Esophagus muscularis mucosa (tissue), 4 donors: ENCODE measurements around the gene P2RY8. TPM values are rescaled to one million over a fixed set of nuclear protein-coding genes. Genes with fewer than 3 reads are reported as not detected.

Experiments used
- DNase-seq: peaks from one replicate; pipeline ENCODE4 v3.0.0-alpha.2; 2017; ENCODE audit errors: extremely low spot score
- H3K27ac ChIP-seq, 4 donors: fragments of 200-600 bp; sonication (generic); replicated peaks in 1 of 4; 1 replicate in 3 of 4; 2 replicates in 1 of 4; pipeline ENCODE4 v1.5.1; 2016 to 2019; ENCODE audit warnings: mild to moderate bottlenecking in 1 of 4
- H3K27me3 ChIP-seq, 4 donors: fragments of 200-600 bp; sonication (generic); one replicate each; pipeline versions ENCODE4 v1.5.1 to v1.6.0; 2016 to 2019
- H3K36me3 ChIP-seq, 4 donors: fragments of 200-600 bp; sonication (generic); one replicate each; pipeline ENCODE4 v1.5.1; 2016 to 2019
- H3K4me1 ChIP-seq, 4 donors: fragments of 200-600 bp; sonication (generic); one replicate each; pipeline ENCODE4 v1.5.1; 2016 to 2019
- H3K4me3 ChIP-seq, 4 donors: fragments of 200-600 bp; sonication (generic); 1 replicate in 2 of 4; 2 replicates in 2 of 4; pipeline ENCODE4 v1.5.1; 2016 to 2019; ENCODE audit warnings: mild to moderate bottlenecking in 4 of 4, moderate library complexity in 1 of 4
- H3K9me3 ChIP-seq, 4 donors: fragments of 200-600 bp; sonication (generic); 1 replicate in 3 of 4; 2 replicates in 1 of 4; pipeline ENCODE4 v1.5.1; 2016 to 2019
- EP300 ChIP-seq: sonication (generic); formaldehyde crosslinking; IDR thresholded peaks from one replicate; pipeline ENCODE4 v1.6.1; 2017; ENCODE audit warnings: antibody characterized with exemption
- POLR2A ChIP-seq: fragments of 450-650 bp; IDR thresholded peaks from one replicate; pipeline ENCODE4 v1.6.1; 2017; ENCODE audit warnings: antibody characterized with exemption, moderate library complexity, mild to moderate bottlenecking, low read depth
- POLR2AphosphoS5 ChIP-seq, 2 donors: sonication (generic); formaldehyde crosslinking; IDR thresholded peaks; one replicate each; pipeline ENCODE4 v1.6.1; 2017; ENCODE audit warnings: antibody characterized with exemption in 2 of 2
- WGBS: methylation state at CpG from one replicate; pipeline ENCODE4 v1.1.5; 2018; 5-methylcytosine and 5-hydroxymethylcytosine counted together
- intact Hi-C: fragments of 100-400 bp; cut with DNase I; formaldehyde crosslinking; loops from one replicate; pipeline ENCODE4 v1.15.1; 2023
- total RNA-seq, 4 donors: library from RNA; depleted of rRNA; stranded (reverse); fragments of >200 nt; gene quantifications; one replicate each; pipeline versions ENCODE4 v1.1.0 to v1.2.1, GENCODE V29; 2016
- TF ChIP-seq, protein P1 (sequence below), 3 experiments: fragments of 200-600 bp in 2 of 3; fragments of 450-650 bp in 1 of 3; sonication (generic) in 2 of 3; IDR thresholded peaks; one replicate each; pipeline ENCODE4 v1.5.1; 2017 to 2019; ENCODE audit warnings: antibody characterized with exemption in 3 of 3, mild to moderate bottlenecking in 2 of 3, moderate library complexity in 1 of 3

The P2RY8 gene, protein sequence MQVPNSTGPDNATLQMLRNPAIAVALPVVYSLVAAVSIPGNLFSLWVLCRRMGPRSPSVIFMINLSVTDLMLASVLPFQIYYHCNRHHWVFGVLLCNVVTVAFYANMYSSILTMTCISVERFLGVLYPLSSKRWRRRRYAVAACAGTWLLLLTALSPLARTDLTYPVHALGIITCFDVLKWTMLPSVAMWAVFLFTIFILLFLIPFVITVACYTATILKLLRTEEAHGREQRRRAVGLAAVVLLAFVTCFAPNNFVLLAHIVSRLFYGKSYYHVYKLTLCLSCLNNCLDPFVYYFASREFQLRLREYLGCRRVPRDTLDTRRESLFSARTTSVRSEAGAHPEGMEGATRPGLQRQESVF
- 1 to 10 TPM in 3 of 4 donors, under 1 TPM in 1; 0.63 to 3.1 (median 1.9) TPM for total RNA-seq

DNA sequence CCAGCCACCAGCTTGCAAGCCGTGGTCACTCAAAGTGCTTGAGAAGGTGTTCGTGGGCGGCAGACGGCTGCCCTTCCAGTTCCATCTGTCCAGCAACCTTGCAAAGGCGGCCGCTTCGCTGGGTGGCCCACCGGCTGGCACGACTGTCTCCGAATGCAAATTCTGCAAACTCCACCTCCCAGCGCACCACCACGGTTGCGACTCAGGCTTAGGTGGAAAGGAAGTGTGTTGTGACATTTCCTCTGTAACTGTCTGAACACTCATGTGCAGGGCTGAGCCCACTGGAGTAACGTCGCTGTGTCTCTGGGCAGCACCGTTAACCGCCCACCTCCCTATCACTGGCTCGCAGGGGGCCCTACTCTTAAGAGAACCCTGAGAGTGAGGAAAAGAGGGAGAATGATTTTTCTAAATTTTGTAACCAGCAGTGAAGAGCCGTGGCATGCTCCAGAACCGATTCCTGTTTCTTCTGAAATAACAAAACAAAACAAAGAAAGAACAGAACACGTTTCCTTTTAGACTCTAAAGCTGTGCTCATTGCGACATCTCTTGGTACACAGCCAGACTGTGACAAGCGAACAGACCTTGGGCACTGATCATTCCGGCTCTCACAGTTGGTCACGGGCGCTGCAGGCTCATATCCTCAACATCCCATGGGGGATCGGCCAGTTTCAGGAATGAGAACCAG is at the start of gene P2RY8:
TSS of gene P2RY8 (minus strand) at position 155 of the 685 bp plus-strand sequence. CDS start 70,627 bp downstream, outside the sequence.
- no peaks in the 10 kb centered on the region for H3K36me3 ChIP-seq
- H3K27me3 ChIP-seq: peaks cover 0 to 24% (median 0%) of the 10 kb centered on the region in 4 donors
- peak within 1 kb of the TSS; percentile 26 to 55 (median 50) for H3K27ac ChIP-seq
- intact Hi-C loops: no loop called here
- no peak for DNase-seq
- H3K9me3 ChIP-seq: peaks cover 0 to 7% (median 0%) of the 10 kb centered on the region in 4 donors
- H3K4me1 ChIP-seq: no peaks in the 10 kb centered on the region
- WGBS: 65% methylated on average over 16 of the region's 27 CpGs
- no peak for TF ChIP-seq EP300
- peak in 1 of 2 donors; percentile 14 for TF ChIP-seq POLR2AphosphoS5 (IDR thresholded peaks at IDR 0.05)
- H3K4me3 ChIP-seq: peak within 1 kb of the TSS; percentile 34 to 56 (median 43)

DNA sequence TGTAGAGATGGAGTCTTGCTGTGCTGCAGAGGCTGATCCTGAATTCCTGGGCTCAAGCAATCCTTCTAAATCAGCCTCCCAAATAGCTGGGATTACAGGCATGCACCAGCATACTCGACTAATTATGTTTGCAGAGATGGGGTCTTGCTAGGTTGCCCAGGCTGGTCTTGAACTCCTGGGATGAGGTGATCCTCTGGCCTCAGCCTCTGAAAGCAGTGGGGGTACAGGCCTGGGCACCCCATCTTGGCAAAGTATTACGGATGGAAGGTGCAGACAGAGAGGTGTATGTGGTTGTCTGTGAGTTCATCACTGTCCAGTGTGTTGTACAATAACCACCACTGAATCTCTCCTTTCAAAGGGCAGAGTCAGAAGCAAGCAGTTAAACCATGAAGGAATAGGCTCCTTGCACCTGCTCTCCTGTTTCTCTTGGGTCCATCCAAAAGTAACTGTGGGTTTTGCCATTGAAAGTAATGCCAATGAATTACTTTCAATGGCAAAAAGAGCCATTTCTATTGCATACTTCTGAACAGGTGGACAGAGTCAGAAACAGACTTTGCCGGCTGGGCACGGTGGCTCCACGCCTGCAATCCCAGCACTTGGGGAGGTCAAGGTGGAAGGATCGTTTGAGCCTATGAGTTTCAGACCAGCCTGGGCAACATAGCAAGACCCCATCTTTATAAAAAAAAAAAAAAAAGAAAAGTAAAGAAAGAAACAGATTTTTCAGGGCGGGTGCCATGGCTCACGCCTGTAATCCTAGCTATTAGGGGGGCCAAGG is 47.4 kb upstream of the P2RY8 start:
- TF ChIP-seq, protein P1, sequence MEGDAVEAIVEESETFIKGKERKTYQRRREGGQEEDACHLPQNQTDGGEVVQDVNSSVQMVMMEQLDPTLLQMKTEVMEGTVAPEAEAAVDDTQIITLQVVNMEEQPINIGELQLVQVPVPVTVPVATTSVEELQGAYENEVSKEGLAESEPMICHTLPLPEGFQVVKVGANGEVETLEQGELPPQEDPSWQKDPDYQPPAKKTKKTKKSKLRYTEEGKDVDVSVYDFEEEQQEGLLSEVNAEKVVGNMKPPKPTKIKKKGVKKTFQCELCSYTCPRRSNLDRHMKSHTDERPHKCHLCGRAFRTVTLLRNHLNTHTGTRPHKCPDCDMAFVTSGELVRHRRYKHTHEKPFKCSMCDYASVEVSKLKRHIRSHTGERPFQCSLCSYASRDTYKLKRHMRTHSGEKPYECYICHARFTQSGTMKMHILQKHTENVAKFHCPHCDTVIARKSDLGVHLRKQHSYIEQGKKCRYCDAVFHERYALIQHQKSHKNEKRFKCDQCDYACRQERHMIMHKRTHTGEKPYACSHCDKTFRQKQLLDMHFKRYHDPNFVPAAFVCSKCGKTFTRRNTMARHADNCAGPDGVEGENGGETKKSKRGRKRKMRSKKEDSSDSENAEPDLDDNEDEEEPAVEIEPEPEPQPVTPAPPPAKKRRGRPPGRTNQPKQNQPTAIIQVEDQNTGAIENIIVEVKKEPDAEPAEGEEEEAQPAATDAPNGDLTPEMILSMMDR (IDR thresholded peaks at IDR 0.05): no peak
- TF ChIP-seq POLR2A (no peak), EP300 (no peak), POLR2AphosphoS5 (IDR thresholded peaks at IDR 0.05) (no peak)
- Histone ChIP-seq H3K9me3 (no peaks in the 10 kb centered on the region), H3K27me3 (no peaks in the 10 kb centered on the region), H3K4me3 (no peak overlapping the region), H3K4me1 (no peaks in the 10 kb centered on the region), H3K36me3 (no peaks in the 10 kb centered on the region), H3K27ac (no peak overlapping the region)
- peak; percentile 55 for DNase-seq
- WGBS: 85% methylated on average over 8 of the region's 8 CpGs
- intact Hi-C loops: no loop called here

DNA sequence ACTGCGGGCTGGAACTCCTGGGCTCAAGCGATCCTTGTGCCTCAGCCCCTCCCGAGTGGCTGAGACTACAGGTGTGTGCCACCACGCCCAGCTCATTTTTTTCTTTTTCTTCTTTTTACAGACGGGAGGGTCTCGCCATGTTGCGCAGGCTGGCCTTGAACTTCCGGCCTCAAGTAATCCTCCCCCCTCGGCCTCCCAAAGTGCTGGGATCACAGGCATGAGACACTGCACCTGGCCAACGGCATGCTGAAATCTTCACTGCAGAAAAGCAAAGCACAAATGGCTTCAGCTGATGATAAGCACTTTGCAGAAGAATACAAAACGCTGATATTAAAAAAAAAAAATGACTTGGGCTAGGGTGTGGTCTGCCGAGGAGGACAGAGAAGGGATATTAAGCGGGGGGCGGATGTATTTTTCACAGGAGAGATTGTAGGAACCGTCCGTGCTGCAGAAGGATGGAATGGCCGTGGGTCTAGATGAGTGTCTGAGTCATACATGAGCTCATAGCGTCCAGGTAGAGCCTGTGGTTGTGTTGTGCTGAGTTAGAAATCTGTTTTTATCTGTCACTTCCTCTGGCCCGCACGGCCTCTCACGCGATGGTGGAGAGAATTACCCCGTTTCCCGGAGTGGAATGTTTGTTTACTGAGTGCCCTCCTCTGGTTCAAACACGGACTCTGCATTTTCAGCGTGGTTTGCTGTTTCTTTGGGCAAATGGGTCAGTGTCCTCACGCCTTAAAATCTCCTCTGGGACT is 45.9 kb upstream of the P2RY8 start:
- WGBS: 55% methylated on average over 26 of the region's 27 CpGs
- TF ChIP-seq POLR2A (no peak), POLR2AphosphoS5 (IDR thresholded peaks at IDR 0.05) (no peak), EP300 (no peak)
- TF ChIP-seq, protein P1 (IDR thresholded peaks at IDR 0.05): no peak
- peak; percentile 72 for DNase-seq
- no peaks in the 10 kb centered on the region for H3K4me1 ChIP-seq
- no peak overlapping the region for H3K4me3 ChIP-seq
- H3K36me3 ChIP-seq: no peaks in the 10 kb centered on the region
- no peak overlapping the region for H3K27ac ChIP-seq
- intact Hi-C loops: no loop called here
- H3K9me3 ChIP-seq: no peaks in the 10 kb centered on the region
- H3K27me3 ChIP-seq: no peaks in the 10 kb centered on the region

DNA sequence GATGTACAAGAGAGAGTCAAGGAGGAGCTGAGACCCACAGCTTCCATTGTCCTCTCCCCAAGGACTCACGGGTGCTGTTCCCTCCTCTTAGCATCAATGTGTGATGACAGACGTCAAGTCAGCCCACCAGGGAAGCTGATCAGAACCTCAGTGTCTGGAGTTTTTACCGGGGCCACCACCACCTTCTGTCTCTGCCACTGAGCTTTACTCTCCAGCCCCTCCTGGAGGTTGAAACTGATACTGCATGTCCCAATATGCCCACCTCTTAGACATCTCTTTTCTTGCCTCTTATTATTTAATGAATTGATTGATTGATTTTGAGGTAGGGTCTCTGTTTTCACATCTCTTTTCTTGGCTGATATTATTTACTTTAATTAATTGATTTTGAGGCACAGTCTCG is 44.1 kb upstream of the P2RY8 start:
- peak; percentile 70 for DNase-seq
- Histone ChIP-seq H3K4me1 (no peaks in the 10 kb centered on the region), H3K4me3 (no peak overlapping the region), H3K9me3 (no peaks in the 10 kb centered on the region), H3K27ac (no peak overlapping the region), H3K27me3 (no peaks in the 10 kb centered on the region), H3K36me3 (no peaks in the 10 kb centered on the region)
- intact Hi-C loops: no loop called here
- 32% methylated on average over 4 of the region's 4 CpGs for WGBS
- TF ChIP-seq, protein P1 (IDR thresholded peaks at IDR 0.05): peak; percentile 63 to 87 (median 68)
- no peak for TF ChIP-seq POLR2A
